SU-DHL-6 (cell line): ENCODE results near the gene CPVL.

ENCODE experiments used
- H2AFZ ChIP-seq: fragments of 200-600 bp; sonication (generic); 2 replicates; pipeline ENCODE4 v1.6.1; 2014; ENCODE audit warnings: low read depth, mild to moderate bottlenecking, moderate library complexity, mixed read lengths, antibody characterized with exemption, low read length; ENCODE audit not compliant: severe bottlenecking
- H3F3A ChIP-seq: fragments of 200-600 bp; shearing (Covaris generic); 2 replicates; pipeline ENCODE4 v1.6.0; 2016; ENCODE audit warnings: antibody characterized with exemption, mild to moderate bottlenecking; ENCODE audit not compliant: insufficient read depth
- H3K27ac ChIP-seq: fragments of 200-600 bp; sonication (generic); 2 replicates; pipeline ENCODE4 v1.5.1; 2016; ENCODE audit warnings: low read depth, mild to moderate bottlenecking, low read length, moderate library complexity, mixed read lengths
- H3K27me3 ChIP-seq: fragments of 200-600 bp; sonication (generic), shearing (Covaris generic); 2 replicates; pipeline ENCODE4 v1.6.0; 2014; ENCODE audit warnings: mild to moderate bottlenecking, low read length
- H3K36me3 ChIP-seq: fragments of 200-600 bp; sonication (generic); 2 replicates; pipeline ENCODE4 v1.6.1; 2014; ENCODE audit warnings: mild to moderate bottlenecking, low read length, mixed read lengths
- H3K4me2 ChIP-seq: fragments of 300-600, 200-600 bp; shearing (Covaris generic), sonication (generic); 2 replicates; pipeline ENCODE4 v1.6.0; 2014; ENCODE audit warnings: low read length, low read depth, mild to moderate bottlenecking; ENCODE audit not compliant: poor library complexity, severe bottlenecking
- H3K4me3 ChIP-seq: fragments of 200-600 bp; sonication (generic); 2 replicates; pipeline ENCODE4 v1.5.1; 2014; ENCODE audit warnings: antibody characterized with exemption, low read length, mild to moderate bottlenecking, mixed read lengths; ENCODE audit not compliant: insufficient read depth, poor library complexity, severe bottlenecking
- H3K79me2 ChIP-seq: fragments of 200-600 bp; sonication (generic); 2 replicates; pipeline ENCODE4 v1.6.1; 2014; ENCODE audit warnings: mild to moderate bottlenecking, low read length, moderate library complexity; ENCODE audit not compliant: insufficient read depth
- H3K9ac ChIP-seq: fragments of 200-600 bp; sonication (generic); 2 replicates; pipeline ENCODE4 v1.7.0; 2014; ENCODE audit warnings: mild to moderate bottlenecking, low read length
- H3K9me2 ChIP-seq: fragments of 200-600 bp; sonication (generic); replicated peaks from 2 replicates; pipeline ENCODE4 v1.6.1; 2014; ENCODE audit warnings: low read length; ENCODE audit not compliant: insufficient read depth
- H3K9me3 ChIP-seq: fragments of 200-600 bp; sonication (generic); 2 replicates; pipeline ENCODE4 v1.6.1; 2014; ENCODE audit warnings: low read length, mixed read lengths; ENCODE audit not compliant: insufficient read depth
- H4K20me1 ChIP-seq: fragments of 200-600 bp; sonication (generic); 2 replicates; pipeline ENCODE4 v1.6.1; 2014; ENCODE audit warnings: low read depth, mild to moderate bottlenecking, antibody characterized with exemption, low read length, moderate library complexity, mixed read lengths
- EZH2phosphoT487 ChIP-seq: fragments of 200-600 bp; sonication (generic), shearing (Covaris generic); conservative IDR thresholded peaks from 2 replicates; pipeline ENCODE4 v1.6.1; 2018; ENCODE audit warnings: mild to moderate bottlenecking, antibody characterized with exemption, low read length, moderate library complexity, mixed read lengths
- TF ChIP-seq, protein P1 (sequence below): fragments of 200-600 bp; sonication (generic); IDR thresholded peaks from one replicate; pipeline ENCODE4 v1.5.1; 2017; ENCODE audit warnings: antibody characterized with exemption, mild to moderate bottlenecking, low read length, moderate library complexity; ENCODE audit not compliant: insufficient read depth, poor library complexity, severe bottlenecking

Gene CPVL

DNA sequence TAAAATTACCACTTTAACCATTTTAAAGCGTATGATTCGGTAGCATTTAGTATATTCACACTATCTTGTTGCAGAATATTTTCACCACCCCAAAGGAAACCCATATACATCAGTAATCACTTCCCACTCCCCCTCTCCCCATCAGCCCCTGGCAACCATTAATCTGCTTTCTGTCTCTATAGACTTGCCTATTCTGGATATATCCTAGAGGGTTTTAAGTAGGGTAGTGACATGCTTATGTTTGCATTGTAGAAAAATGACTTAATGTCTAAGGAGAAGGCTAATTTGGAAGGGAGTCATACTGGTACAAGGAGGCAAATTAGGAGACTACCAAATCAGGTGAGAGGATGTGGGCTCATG, 145.6 kb downstream of the CPVL start:
- TF ChIP-seq, protein P1, sequence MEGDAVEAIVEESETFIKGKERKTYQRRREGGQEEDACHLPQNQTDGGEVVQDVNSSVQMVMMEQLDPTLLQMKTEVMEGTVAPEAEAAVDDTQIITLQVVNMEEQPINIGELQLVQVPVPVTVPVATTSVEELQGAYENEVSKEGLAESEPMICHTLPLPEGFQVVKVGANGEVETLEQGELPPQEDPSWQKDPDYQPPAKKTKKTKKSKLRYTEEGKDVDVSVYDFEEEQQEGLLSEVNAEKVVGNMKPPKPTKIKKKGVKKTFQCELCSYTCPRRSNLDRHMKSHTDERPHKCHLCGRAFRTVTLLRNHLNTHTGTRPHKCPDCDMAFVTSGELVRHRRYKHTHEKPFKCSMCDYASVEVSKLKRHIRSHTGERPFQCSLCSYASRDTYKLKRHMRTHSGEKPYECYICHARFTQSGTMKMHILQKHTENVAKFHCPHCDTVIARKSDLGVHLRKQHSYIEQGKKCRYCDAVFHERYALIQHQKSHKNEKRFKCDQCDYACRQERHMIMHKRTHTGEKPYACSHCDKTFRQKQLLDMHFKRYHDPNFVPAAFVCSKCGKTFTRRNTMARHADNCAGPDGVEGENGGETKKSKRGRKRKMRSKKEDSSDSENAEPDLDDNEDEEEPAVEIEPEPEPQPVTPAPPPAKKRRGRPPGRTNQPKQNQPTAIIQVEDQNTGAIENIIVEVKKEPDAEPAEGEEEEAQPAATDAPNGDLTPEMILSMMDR: no peak
- TF ChIP-seq EZH2phosphoT487: no peak
- no peak overlapping the region for H3K27ac ChIP-seq

DNA sequence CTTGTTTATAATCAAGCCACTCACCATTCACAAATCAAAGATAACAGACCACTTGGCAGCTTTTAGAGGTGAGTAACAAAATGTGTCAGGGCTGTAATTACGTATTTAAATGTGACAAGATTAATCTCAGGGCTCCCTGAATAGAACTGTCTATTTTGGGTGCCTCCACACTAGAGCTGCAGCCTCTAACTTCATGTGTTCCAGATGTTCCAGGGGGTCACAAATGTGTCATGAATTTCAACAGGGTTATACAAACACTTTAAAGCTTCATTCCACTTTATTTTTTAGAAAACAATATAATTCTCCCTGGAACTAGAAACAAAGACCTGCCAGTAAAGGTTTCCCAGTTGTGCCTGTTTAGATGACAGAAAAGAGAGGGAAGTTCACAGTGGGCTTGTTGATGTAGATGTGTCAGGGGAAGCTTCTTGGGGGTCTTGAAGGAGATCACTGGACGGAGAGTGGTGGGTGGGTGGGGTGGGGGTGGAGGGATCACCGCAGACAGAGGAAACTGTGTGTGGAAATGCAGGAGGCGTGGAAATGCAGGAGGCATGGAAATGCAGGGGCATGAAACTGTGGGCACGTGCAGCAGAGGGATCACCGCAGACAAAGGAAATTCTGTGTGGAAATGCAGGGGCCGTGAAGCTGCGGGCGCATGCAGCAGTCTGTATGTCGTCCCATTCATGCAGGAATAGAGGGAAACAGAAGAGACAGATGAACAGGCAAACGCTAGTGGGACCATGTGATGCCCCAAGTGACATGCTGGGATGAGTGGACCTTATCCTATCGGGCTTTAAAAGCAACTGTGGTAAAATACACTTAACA, 146.2 kb downstream of the CPVL start:
- H3K9ac ChIP-seq: no peak overlapping the region
- H3K27me3 ChIP-seq: no peaks in the 10 kb centered on the region; the same call in 1 of the 2 replicates
- no peaks in the 10 kb centered on the region for H3F3A ChIP-seq
- TF ChIP-seq EZH2phosphoT487: no peak
- TF ChIP-seq, protein P1: no peak
- H3K9me3 ChIP-seq: no peaks in the 10 kb centered on the region
- no peaks in the 10 kb centered on the region for H3K36me3 ChIP-seq
- no peak overlapping the region for H3K4me2 ChIP-seq
- H4K20me1 ChIP-seq: no peaks in the 10 kb centered on the region
- H3K79me2 ChIP-seq: no peaks in the 10 kb centered on the region
- H2AFZ ChIP-seq: no peak overlapping the region
- no peak overlapping the region for H3K4me3 ChIP-seq
- no peak overlapping the region for H3K27ac ChIP-seq
- H3K9me2 ChIP-seq: no peaks in the 10 kb centered on the region

More for the DNA sequence above, 145.6 kb downstream of the CPVL start:
- H3K4me3 ChIP-seq: no peak overlapping the region
- no peaks in the 10 kb centered on the region for H3K36me3 ChIP-seq
- no peaks in the 10 kb centered on the region for H3K9me3 ChIP-seq
- no peak overlapping the region for H3K4me2 ChIP-seq
- no peaks in the 10 kb centered on the region for H3K79me2 ChIP-seq
- H4K20me1 ChIP-seq: no peaks in the 10 kb centered on the region
- no peak overlapping the region for H3K9ac ChIP-seq
- no peaks in the 10 kb centered on the region for H3F3A ChIP-seq
- H2AFZ ChIP-seq: no peak overlapping the region
- no peaks in the 10 kb centered on the region for H3K9me2 ChIP-seq
- no peaks in the 10 kb centered on the region; the same call in 1 of the 2 replicates for H3K27me3 ChIP-seq

DNA sequence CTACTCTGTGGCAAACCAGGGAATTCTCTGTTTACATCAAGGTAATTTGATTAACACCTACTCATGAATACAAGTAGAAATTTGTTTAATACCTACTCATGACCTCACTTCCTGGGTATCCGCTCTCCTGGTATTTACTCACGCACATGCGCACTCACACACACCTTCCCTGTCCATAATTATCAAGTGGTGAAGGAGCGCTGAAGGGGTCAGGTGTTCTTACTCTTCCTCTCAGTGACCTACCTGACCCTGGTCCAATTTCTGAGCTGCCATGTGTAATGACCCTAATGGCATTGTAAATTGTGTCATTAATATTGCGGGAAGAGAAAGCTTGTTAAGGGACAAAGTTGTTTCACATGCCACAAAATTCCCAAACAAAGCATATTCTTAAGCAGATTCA, 146.9 kb downstream of the CPVL start:
- no peaks in the 10 kb centered on the region; the same call in 1 of the 2 replicates for H3K27me3 ChIP-seq
- no peaks in the 10 kb centered on the region for H3K79me2 ChIP-seq

More for the DNA sequence above, 146.9 kb downstream of the CPVL start:
- H3K9me3 ChIP-seq: no peaks in the 10 kb centered on the region
- H3K4me2 ChIP-seq: no peak overlapping the region
- H3K9ac ChIP-seq: no peak overlapping the region
- no peaks in the 10 kb centered on the region for H3K36me3 ChIP-seq
- no peaks in the 10 kb centered on the region for H3K9me2 ChIP-seq
- H4K20me1 ChIP-seq: no peaks in the 10 kb centered on the region
- no peak overlapping the region for H3K27ac ChIP-seq
- TF ChIP-seq EZH2phosphoT487: no peak
- TF ChIP-seq, protein P1: no peak
- no peaks in the 10 kb centered on the region for H3F3A ChIP-seq
- H3K4me3 ChIP-seq: no peak overlapping the region
- H2AFZ ChIP-seq: no peak overlapping the region
